Colon (tissue), 2 donors: ENCODE measurements around the gene BTBD10.

Source experiments
- FAIRE-seq: peaks from 2 replicates; lab custom pipeline; 2012; peaks lifted over from hg19 to GRCh38; lab: Jason Lieb, UNC
- donor health status: control.
- donor health status: control.

BTBD10 gene

GRCh38 chr11:13375798-13376197, 87.2 kb downstream of the BTBD10 start:
- FAIRE-seq, result no peak

GRCh38 chr11:13373216-13373615, 89.8 kb downstream of the BTBD10 start:
- FAIRE-seq, result no peak

GRCh38 chr11:13368041-13368446, 95.0 kb downstream of the BTBD10 start:
- no peak for FAIRE-seq

GRCh38 chr11:13367115-13367514, 95.9 kb downstream of the BTBD10 start:
- FAIRE-seq, result no peak

- FAIRE-seq, result no peak
These were observed 96.6 kb downstream of the BTBD10 start for GRCh38 chr11:13366266-13367026.

- no peak for FAIRE-seq
These were observed 98.6 kb downstream of the BTBD10 start for GRCh38 chr11:13364388-13364787.

- FAIRE-seq, result no peak
These were observed 100.4 kb downstream of the BTBD10 start for GRCh38 chr11:13362596-13363109.

- FAIRE-seq, result no peak
These were observed 104.3 kb downstream of the BTBD10 start for GRCh38 chr11:13358596-13359270.

- no peak for FAIRE-seq
These were observed 105.8 kb downstream of the BTBD10 start for GRCh38 chr11:13357232-13357631.

GRCh38 chr11:13355191-13355590, 107.8 kb downstream of the BTBD10 start:
- FAIRE-seq, result no peak

- FAIRE-seq, result no peak
These were observed 108.7 kb downstream of the BTBD10 start for GRCh38 chr11:13354335-13354734.

- FAIRE-seq, result no peak
These were observed 110.3 kb downstream of the BTBD10 start for GRCh38 chr11:13352711-13353110.

- FAIRE-seq, result no peak
These were observed 113.4 kb downstream of the BTBD10 start for GRCh38 chr11:13349581-13349980.

- no peak for FAIRE-seq
These were observed 114.0 kb downstream of the BTBD10 start for GRCh38 chr11:13349046-13349445.

- no peak for FAIRE-seq
These were observed 114.7 kb downstream of the BTBD10 start for GRCh38 chr11:13348305-13348704.

- FAIRE-seq, result no peak
These were observed 115.1 kb downstream of the BTBD10 start for GRCh38 chr11:13347901-13348300.

GRCh38 chr11:13346470-13346869, 116.6 kb downstream of the BTBD10 start:
- FAIRE-seq, result no peak

GRCh38 chr11:13344818-13345217, 118.2 kb downstream of the BTBD10 start:
- FAIRE-seq, result no peak

- FAIRE-seq, result no peak
These were observed 118.9 kb downstream of the BTBD10 start for GRCh38 chr11:13343931-13344717.

GRCh38 chr11:13343067-13343466, 120.0 kb downstream of the BTBD10 start:
- FAIRE-seq, result no peak

- no peak for FAIRE-seq
These were observed 122.0 kb downstream of the BTBD10 start for GRCh38 chr11:13341026-13341425.
